Activated B cell treated with CpG ODN at 0.5 μM for 24 hours (primary cell): Measurements from ENCODE around the gene KRTAP10-6. TPM values are rescaled to one million over a fixed set of nuclear protein-coding genes. Genes with fewer than 3 reads are reported as not detected.
"Not testable (repeated sequence)": the region's sequence is repeated elsewhere in the genome, so short reads cannot be mapped to it uniquely, and the experiment has no call there.

Experiments used
- ATAC-seq: fragments of 200-7000 bp; cut with Tn5 transposase; one replicate; pipeline ENCODE4 v1.10.0; 2021; ENCODE audit warnings: low read depth, mild to moderate bottlenecking, moderate library complexity
- CTCF ChIA-PET: fragments of 350-600 bp; sonication (Branson Sonifier 250); formaldehyde crosslinking; loops from one replicate; lab custom pipeline; 2021; ENCODE audit warnings: antibody characterized with exemption; lab: Charles Lee
- POLR2A ChIA-PET: fragments of 350-600 bp; sonication (Branson Sonifier 250); formaldehyde crosslinking; loops from one replicate; lab custom pipeline; 2021; ENCODE audit warnings: antibody characterized with exemption; lab: Charles Lee
- DNase-seq: peaks from one replicate; pipeline ENCODE4 v3.0.0; 2022
- H3K27ac Mint-ChIP-seq: one replicate; pipeline ENCODE4 v1.8.0; 2020; ENCODE audit warnings: mixed read lengths
- H3K27me3 Mint-ChIP-seq: one replicate; pipeline ENCODE4 v1.8.0; 2021; ENCODE audit warnings: mixed read lengths
- H3K36me3 Mint-ChIP-seq: one replicate; pipeline ENCODE4 v1.8.0; 2021; ENCODE audit warnings: low read depth, mixed read lengths
- H3K4me1 Mint-ChIP-seq: one replicate; pipeline ENCODE4 v1.8.0; 2021; ENCODE audit warnings: mixed read lengths
- H3K4me3 Mint-ChIP-seq: one replicate; pipeline ENCODE4 v1.8.0; 2020; ENCODE audit warnings: mild to moderate bottlenecking, mixed read lengths
- H3K9me3 Mint-ChIP-seq: one replicate; pipeline ENCODE4 v1.8.0; 2020; ENCODE audit warnings: mixed read lengths
- intact Hi-C: fragments of 100-400 bp; cut with micrococcal nuclease; formaldehyde crosslinking; loops from one replicate; pipeline ENCODE4 v1.15.1; 2024
- total RNA-seq: library from RNA; stranded (reverse); gene quantifications from 2 replicates; pipeline ENCODE4 v1.2.3, GENCODE V29; 2022
- TF ChIP-seq, protein P1 (sequence below): fragments of 200-600 bp; IDR thresholded peaks from one replicate; pipeline ENCODE4 v1.8.0; 2022; ENCODE audit warnings: antibody characterized with exemption, mild to moderate bottlenecking

Gene KRTAP10-6
- total RNA-seq, 1 donor from 2014 or later: not detected

DNA sequence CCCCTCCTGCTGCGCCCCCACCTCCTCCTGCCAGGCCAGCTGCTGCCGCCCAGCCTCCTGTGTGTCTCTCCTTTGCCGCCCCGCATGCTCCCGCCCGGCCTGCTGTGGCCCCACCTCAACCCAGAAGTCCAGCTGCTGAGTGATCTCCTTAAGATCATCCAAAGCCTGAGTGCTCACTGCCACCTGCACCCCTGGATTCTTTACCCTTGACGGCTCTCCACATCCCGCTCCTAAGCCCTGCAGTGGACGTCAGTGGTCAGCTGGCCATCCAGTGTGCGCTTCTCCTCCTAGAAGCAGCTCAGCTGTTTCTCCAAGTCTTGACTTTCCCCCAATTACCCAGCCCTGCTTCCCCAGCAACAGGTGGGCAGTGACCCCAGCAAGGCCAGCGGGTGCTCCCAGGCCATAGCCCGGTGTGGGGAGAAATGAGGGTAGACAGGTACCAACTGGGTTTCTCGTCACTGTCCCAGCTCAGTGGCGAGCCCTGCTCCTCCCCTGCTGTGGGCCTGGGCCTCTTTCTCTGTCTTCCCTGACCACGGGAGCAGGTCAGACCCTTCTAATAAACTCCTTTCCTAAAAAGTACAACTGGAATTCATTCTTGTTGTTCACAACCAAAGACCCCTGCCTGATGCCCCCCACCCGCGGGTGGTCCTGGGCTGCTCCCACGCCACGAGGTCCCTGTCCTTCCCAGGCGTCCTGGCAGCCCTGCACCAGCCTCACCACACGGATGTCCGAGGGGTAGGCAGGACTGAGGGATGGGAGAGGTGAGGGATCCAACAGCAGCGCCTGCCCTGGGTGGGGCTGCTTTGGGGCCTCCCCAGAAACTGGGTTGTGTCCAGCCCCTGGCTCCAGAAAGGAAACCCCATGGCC lies 9.5 kb upstream of the KRTAP10-6 start:
- no peaks in the 10 kb centered on the region for H3K4me1 Mint-ChIP-seq
- H3K4me3 Mint-ChIP-seq: no peak overlapping the region
- H3K9me3 Mint-ChIP-seq: peaks cover 15% of the 10 kb centered on the region
- peaks cover 30% of the 10 kb centered on the region for H3K27me3 Mint-ChIP-seq
- CTCF ChIA-PET: no interaction called here
- ATAC-seq (no peak), DNase-seq (no peak)
- TF ChIP-seq, protein P1, sequence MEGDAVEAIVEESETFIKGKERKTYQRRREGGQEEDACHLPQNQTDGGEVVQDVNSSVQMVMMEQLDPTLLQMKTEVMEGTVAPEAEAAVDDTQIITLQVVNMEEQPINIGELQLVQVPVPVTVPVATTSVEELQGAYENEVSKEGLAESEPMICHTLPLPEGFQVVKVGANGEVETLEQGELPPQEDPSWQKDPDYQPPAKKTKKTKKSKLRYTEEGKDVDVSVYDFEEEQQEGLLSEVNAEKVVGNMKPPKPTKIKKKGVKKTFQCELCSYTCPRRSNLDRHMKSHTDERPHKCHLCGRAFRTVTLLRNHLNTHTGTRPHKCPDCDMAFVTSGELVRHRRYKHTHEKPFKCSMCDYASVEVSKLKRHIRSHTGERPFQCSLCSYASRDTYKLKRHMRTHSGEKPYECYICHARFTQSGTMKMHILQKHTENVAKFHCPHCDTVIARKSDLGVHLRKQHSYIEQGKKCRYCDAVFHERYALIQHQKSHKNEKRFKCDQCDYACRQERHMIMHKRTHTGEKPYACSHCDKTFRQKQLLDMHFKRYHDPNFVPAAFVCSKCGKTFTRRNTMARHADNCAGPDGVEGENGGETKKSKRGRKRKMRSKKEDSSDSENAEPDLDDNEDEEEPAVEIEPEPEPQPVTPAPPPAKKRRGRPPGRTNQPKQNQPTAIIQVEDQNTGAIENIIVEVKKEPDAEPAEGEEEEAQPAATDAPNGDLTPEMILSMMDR: no peak
- POLR2A ChIA-PET: no interaction called here
- no peak overlapping the region for H3K27ac Mint-ChIP-seq
- no peaks in the 10 kb centered on the region for H3K36me3 Mint-ChIP-seq
- intact Hi-C loops: no loop called here

DNA sequence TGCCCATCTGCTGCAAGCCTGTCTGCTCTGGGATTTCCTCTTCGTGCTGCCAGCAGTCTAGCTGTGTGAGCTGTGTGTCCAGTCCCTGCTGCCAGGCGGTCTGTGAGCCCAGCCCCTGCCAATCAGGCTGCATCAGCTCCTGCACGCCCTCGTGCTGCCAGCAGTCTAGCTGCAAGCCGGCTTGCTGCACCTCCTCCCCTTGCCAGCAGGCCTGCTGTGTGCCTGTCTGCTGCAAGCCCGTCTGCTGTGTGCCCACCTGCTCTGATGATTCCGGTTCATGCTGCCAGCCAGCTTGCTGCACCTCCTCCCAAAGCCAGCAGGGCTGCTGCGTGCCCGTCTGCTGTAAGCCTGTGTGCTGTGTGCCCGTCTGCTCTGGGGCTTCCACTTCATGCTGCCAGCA lies 8.8 kb upstream of the KRTAP10-6 start:
- intact Hi-C loops, ATAC-seq, H3K36me3 Mint-ChIP-seq, DNase-seq, H3K4me1 Mint-ChIP-seq, POLR2A ChIA-PET, H3K4me3 Mint-ChIP-seq, CTCF ChIA-PET, H3K27ac Mint-ChIP-seq: not testable (repeated sequence)
- H3K27me3 Mint-ChIP-seq: peaks cover 26% of the 10 kb centered on the region
- peaks cover 12% of the 10 kb centered on the region for H3K9me3 Mint-ChIP-seq

DNA sequence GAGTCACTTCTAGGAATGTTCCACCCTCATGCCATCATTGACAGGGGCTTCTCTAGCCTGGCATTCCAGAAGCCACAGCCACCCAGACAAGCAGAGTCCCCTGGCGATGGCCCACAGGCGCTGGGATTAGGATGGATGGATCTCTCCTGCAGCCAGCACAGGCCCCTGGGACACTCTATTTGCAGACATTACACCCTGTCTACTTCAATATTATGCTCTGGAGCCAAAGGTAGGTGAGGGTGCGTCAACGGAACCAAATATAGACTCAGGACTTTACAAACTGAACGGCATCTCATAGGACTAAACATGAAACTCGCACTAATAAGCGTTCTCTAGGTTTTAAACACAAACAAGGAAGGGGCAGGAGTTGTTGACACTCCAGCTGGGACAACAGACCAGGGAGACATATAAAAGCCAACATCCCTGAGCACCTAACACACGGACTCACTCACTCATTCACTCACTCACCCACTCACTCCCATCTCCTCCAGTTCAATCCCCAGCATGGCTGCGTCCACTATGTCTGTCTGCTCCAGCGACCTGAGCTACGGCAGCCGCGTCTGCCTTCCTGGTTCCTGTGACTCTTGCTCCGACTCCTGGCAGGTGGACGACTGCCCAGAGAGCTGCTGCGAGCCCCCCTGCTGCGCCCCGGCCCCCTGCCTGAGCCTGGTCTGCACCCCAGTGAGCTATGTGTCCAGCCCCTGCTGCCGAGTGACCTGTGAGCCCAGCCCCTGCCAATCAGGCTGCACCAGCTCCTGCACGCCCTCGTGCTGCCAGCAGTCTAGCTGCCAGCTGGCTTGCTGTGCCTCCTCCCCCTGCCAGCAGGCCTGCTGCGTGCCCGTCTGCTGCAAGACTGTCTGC lies 8.0 kb upstream of the KRTAP10-6 start, which contains the start of gene KRTAP10-7:
TSS of gene KRTAP10-7 (plus strand) at position 480 of the 861 bp plus-strand sequence. CDS start at position 505, 25 bp downstream.
- ATAC-seq, intact Hi-C loops, DNase-seq, POLR2A ChIA-PET, H3K4me1 Mint-ChIP-seq, CTCF ChIA-PET, H3K9me3 Mint-ChIP-seq, H3K4me3 Mint-ChIP-seq, H3K36me3 Mint-ChIP-seq, H3K27ac Mint-ChIP-seq: not testable (repeated sequence)
- peaks cover 26% of the 10 kb centered on the region for H3K27me3 Mint-ChIP-seq

DNA sequence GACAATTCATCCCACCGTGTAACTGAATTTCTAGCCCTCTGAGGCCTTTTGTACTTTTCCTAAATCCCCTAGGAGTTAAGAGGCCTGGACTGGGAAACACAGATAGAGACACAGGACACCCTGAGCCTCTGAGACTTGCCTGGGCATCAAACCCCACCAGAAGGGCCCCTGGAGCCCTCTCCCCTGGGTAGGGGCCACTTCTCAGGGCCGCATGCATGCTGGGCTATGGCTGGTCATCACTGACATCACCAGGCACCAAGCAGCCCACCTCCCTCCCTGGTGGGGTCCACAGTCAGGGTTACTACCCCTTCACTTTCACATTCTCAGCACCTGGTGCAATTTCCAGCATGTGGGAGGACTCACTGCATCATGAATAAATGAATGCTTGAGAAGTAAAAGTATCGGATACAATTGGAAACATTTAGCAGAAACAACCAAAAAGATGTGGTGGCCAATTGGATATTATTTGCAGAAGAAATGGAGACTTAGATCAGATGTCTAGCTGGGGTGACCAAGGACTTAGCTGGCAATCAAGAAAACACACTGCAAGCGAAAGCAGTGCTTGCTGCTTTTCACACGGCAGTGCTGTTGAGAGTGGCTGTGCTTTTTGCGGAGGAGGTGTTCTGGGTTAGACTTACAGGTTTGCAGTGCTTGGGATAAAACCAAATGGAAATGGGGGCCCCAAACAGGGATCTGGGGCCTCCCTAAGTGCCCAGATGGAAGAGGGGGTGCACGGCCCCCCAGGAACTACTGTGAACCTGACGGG lies 7.1 kb upstream of the KRTAP10-6 start:
- H3K27ac Mint-ChIP-seq: no peak overlapping the region
- intact Hi-C loops: no loop called here
- CTCF ChIA-PET: no interaction called here
- ATAC-seq: no peak
- TF ChIP-seq, protein P1: no peak
- H3K36me3 Mint-ChIP-seq: no peaks in the 10 kb centered on the region
- peaks cover 4% of the 10 kb centered on the region for H3K9me3 Mint-ChIP-seq
- H3K27me3 Mint-ChIP-seq: peaks cover 23% of the 10 kb centered on the region
- H3K4me3 Mint-ChIP-seq: no peak overlapping the region
- no peak for DNase-seq
- no peaks in the 10 kb centered on the region for H3K4me1 Mint-ChIP-seq
- POLR2A ChIA-PET: no interaction called here

DNA sequence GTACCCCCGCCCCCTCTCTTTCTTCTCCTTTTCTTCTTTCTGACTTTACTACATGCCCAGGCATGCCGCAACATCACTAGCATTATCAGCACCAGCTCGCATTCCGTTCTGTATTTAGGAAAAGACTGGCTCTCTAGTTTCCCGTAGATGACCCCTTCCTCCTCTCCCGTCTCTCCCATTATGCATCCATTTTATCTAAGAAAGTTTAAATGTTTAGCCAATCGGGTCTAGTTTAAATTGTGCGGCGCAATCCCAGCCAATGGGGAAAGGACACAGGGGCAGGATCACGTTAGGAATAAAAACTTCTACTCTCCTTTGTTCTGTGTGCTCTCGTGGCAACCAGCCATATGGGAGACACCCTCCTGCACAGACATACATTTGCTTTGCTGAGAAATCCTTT lies 5.8 kb upstream of the KRTAP10-6 start:
- CTCF ChIA-PET: no interaction called here
- TF ChIP-seq, protein P1: no peak

More for the DNA sequence above, 5.8 kb upstream of the KRTAP10-6 start:
- Mint-ChIP-seq H3K27me3 (peaks cover 19% of the 10 kb centered on the region), H3K4me3 (no peak overlapping the region), H3K27ac (no peak overlapping the region), H3K4me1 (no peaks in the 10 kb centered on the region), H3K9me3 (peaks cover 4% of the 10 kb centered on the region), H3K36me3 (no peaks in the 10 kb centered on the region)
- DNase-seq (no peak), ATAC-seq (no peak)
- intact Hi-C loops: no loop called here
- POLR2A ChIA-PET: no interaction called here
